Keratinocyte (primary cell): ENCODE results near the gene AGMAT.

Experiments used
- EZH2 ChIP-seq: IDR thresholded peaks from one replicate; pipeline ENCODE4 v1.6.1; 2012; ENCODE audit warnings: inconsistent platforms, mild to moderate bottlenecking, low read length, moderate library complexity
- TF ChIP-seq, protein P1 (sequence below), 3 experiments: IDR thresholded peaks in 1 of 3; conservative IDR thresholded peaks in 1 of 3; optimal IDR thresholded peaks in 1 of 3; 2 replicates in 2 of 3; 3 replicates in 1 of 3; pipeline versions ENCODE3 to v1.5.1; 2011; ENCODE audit warnings: low read length in 3 of 3, mild to moderate bottlenecking in 3 of 3, moderate library complexity in 2 of 3, control low read depth in 1 of 3, inconsistent platforms in 1 of 3; ENCODE audit not compliant: insufficient read depth in 2 of 3; ENCODE audit errors: extremely low read depth in 1 of 3

DNA sequence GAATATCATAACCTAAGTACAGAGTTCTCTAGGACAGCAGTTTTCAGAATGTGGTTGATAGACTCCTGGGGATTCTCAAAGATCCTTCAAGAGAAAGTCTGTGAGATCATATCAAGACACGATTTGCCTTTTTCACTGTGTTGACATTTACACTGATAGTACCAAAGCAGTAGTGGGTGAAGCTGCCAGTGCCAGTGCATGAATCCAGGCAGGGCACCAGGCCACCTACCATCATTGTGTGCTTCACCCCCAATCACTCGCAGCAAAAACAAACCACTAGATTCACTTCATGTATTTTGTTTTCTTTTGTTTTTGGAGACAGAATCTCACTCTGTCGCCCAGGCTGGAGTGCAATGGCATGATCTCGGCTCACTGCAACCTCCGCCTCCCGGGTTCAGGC is 34.3 kb downstream of the AGMAT start:
- TF ChIP-seq, protein P1, sequence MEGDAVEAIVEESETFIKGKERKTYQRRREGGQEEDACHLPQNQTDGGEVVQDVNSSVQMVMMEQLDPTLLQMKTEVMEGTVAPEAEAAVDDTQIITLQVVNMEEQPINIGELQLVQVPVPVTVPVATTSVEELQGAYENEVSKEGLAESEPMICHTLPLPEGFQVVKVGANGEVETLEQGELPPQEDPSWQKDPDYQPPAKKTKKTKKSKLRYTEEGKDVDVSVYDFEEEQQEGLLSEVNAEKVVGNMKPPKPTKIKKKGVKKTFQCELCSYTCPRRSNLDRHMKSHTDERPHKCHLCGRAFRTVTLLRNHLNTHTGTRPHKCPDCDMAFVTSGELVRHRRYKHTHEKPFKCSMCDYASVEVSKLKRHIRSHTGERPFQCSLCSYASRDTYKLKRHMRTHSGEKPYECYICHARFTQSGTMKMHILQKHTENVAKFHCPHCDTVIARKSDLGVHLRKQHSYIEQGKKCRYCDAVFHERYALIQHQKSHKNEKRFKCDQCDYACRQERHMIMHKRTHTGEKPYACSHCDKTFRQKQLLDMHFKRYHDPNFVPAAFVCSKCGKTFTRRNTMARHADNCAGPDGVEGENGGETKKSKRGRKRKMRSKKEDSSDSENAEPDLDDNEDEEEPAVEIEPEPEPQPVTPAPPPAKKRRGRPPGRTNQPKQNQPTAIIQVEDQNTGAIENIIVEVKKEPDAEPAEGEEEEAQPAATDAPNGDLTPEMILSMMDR (optimal IDR thresholded peaks at IDR 0.05 in 1 of 3, IDR thresholded peaks at IDR 0.05 in 1 of 3, conservative IDR thresholded peaks at IDR 0.05 in 1 of 3; ENCODE audit: extremely low read depth in 1 of 3, insufficient read depth in 2 of 3, low read length in 3 of 3): no peak
- no peak for TF ChIP-seq EZH2
